Activated CD4-positive, alpha-beta T cell treated with anti-CD3 and anti-CD28 coated beads, Interleukin-10, Interleukin-2, amounts not matched to agents 100 ng/mL and 50 ng/mL, durations not matched to agents 16 hours and 8 hours (primary cell): ENCODE data around the gene PRPF39.

Experiments used
- DNase-seq: peaks from one replicate; pipeline ENCODE4 v3.0.0-alpha.2; 2020

PRPF39 gene

DNA sequence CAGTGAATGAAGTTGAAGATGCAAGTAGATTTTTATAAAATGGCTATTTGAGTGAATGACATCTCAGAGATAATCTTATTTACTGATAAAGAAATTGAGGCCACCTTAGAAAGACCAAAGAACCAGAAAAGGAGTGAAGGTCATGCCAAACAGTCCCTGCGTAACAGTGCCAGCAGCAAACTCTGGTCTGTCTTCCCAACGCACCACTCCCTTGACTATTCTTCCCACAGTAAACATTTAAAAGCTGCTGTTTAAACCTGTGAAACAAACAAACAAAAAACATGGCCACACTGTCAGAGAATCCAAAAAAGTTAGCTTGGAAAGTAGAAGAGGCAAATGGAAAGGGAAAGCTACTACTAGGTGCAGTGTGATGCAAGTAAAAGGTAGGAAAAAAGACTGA, 1.5 kb upstream of the PRPF39 start:
- no peak for DNase-seq

DNA sequence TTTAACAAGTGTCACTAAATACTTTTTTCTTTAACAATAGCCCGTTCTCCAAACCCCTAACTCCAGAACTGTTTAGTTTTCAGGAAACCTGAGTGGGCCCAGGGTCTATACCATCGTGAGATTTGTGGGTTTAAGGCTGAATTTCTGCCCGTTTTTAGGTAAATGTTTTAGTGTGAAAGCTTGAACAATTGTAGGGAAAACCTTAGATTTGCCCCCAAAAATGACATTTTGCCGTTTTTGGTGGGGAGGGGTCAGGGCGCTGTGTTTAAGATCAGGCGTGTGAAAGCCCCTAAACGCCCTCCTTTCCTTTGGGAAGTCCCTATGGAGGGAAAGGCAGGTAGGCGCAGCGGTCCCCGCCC, 320 bp upstream of the PRPF39 start:
- DNase-seq: no peak

DNA sequence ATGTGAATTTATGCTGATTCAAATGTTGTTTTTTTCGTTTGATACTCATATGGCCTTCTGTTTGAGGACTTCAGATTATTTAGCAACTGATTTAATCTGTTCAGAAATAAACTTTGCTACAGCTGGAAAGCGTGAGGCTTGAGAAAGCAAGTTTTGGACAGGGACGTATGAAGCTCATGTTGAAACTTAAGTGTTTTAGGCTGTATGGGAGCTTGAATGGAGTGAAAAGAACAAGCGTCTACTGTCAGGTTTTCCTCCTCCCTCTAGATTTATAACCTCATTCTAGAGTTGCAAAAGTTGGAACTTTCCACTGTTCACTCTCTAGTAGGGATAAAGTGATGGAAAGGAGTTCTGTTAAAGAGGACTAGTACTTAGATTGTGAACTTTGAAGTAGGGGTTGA, 1.0 kb downstream of the PRPF39 start:
- DNase-seq: peak; percentile 13

DNA sequence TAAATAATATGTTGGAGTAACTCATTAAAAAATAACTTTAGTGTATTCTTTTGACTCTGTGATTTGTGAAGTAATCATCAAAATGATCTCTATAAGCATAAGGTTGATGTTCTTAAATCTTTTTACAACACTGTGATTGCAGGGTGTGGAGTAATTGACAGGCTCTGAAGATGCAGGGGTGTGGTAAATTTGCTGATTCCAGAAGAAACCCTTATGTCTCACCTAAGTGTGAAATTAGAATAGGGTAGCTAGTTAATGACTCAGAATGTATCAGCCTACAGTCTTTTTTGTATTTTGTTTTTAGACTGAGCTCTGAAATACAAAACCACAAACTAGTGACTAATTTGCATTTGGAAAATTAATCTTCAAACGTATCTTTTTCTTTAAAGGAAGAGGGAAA, 5.9 kb downstream of the PRPF39 start:
- DNase-seq: peak; percentile 86

DNA sequence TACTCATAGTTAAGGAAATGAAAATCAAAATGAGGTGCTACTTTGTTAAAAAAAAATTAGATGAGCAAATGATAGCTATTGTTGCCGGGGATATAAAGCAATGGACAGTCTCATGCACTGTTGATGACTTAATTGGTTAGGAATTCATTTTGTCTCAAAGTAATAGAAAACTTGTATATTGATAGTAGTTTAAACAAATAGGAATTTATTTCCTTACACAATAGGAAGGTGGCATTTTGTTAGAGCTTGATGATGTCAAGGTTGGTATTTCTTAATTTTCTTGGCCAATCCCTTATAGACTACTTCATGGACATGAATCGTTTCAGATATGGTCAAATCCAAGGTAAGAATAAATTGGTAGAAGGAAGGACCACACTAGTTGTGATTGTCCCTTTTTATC, 7.8 kb downstream of the PRPF39 start:
- DNase-seq: no peak

DNA sequence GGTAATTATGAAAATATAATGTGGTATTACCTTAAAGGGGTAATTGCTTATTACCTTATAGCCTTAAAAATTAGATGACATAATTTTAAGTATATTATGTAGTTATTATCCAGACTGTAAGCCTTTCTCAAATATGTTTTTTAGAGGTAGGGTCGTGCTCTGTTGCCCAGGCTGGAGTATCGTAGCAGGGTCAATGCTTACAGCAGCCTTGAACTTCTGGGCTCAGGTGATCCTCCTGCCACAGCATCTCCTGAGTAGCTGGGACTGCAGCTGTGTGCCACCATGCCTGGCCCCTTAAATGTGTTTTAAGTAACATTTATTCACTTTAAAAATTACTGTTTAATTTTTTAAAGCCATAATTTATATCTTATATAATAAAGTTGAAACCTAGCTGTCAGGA, 10.4 kb downstream of the PRPF39 start:
- DNase-seq: no peak

DNA sequence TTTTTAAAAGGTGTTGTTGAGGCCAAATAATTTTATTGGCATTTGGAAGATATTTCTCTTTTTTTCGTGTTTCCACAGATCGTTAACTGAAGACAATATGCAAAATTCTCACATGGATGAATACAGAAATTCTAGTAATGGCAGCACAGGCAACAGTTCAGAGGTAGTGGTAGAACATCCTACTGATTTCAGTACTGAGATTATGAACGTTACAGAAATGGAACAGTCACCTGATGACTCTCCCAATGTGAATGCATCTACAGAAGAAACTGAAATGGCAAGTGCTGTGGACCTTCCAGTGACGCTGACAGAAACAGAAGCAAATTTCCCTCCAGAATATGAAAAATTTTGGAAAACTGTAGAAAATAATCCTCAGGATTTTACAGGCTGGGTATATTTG, 11.2 kb downstream of the PRPF39 start:
- peak; percentile 57 for DNase-seq

DNA sequence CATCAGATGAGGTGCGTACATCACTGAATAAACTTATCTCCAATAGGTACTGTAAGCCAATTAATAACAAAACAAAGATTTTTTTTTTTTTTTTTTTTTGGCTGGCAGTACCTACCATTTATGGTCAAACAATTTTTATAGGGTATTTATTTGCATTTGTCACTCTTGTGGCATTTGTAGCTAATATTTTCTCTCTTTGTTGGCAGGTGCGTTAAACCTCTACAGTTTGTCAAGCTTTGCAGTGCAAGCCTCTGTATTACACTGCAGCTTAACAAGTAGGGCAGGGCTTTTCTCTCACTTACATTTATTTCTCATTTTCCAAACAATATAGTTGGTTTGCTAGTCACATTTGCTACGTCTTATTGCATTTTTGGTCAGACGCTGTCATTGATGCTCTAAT, 12.3 kb downstream of the PRPF39 start:
- no peak for DNase-seq

DNA sequence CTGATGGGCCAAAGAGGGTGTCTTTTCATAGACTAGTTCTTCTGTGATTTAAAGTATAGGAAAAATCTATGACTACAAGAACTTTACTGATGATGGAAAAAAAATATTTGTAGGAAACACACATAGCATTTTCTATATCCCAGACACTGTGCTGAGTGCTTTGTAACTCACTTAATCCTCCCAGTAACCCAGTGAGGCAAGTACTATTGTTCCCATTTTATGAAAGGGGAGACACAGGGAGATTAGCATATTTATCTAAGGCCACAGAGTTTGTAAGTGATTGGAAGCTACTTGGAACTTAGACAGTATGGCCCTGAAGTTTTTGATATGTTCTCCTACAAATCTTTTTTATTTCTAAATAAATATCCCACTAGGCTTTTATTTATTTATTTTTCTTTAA, 19.9 kb downstream of the PRPF39 start:
- DNase-seq: no peak

DNA sequence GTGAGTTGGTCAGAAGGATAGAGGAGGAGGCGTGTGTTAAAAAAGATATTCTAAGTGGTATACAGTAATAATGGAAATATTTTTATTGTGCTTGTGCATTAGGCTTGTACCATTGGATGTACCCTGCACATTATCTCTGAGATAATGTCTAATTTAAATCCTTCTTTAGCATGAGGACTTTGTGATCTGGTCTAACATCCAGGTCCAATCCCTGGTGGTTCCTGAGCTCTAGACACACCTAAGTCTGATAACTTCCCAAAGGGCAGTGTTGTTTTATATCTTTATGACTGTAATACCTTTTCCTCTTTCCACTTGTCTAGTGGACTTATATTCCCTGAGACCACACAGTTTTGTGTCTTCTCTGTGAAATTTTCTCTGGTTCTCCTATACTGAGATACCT, 20.6 kb downstream of the PRPF39 start:
- no peak for DNase-seq

DNA sequence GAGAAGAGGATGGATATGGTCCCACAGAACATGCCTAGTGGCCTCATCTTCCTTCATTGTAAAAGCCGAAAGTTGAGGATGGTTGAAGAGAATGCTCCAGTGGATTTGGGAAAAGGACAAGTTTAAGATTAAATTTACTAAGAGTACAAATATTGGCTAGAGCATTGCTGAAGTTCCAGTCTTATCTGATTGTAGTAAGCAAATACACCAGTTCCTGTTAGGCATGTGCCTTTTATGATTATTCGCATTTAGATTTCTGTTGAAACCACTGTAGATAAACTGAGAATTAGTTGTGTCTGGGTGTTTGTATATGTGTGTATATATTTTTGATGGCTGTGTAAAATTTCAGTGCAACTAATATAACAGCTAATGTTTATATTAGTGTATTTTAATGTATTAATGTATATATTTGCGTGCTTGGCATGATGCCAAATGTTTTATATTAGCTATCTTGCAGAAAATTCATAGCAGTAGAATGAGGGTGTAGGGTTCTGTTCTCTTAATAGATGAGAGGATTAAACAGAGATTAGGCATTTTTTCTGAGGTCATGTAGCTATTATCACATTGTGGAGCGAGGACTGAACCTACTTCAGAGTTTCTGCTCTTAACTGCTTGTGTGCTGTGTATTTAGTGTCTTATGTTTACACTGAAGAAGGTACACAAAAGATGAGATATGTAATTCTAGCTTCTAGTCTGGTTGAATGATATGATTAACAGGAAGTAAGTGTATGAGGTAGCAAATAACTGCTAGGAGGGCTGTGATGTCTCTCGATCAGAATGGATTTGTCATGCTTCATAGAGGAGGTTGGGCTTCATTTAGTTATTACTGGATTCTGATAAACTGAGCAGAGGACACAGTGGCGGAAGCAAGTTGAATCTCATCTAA, 29.2 kb downstream of the PRPF39 start:
- DNase-seq: peak; percentile 26

DNA sequence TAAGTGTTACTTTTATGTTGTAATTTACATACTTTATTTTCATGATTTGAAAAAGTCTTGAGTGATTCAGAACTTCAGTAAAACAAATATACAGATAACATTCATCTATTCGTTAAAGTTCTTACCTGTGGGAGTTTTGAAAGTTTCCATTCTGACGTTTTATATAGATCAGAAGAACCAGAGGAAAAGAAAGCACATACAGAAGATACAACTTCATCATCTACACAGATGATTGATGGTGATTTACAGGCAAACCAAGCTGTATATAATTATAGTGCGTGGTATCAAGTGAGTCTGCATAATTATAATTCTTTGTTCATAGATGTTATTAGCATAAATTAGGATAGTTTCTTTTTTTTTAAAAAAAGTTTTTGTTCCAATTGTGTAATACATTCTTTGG, 30.4 kb downstream of the PRPF39 start:
- no peak for DNase-seq

DNA sequence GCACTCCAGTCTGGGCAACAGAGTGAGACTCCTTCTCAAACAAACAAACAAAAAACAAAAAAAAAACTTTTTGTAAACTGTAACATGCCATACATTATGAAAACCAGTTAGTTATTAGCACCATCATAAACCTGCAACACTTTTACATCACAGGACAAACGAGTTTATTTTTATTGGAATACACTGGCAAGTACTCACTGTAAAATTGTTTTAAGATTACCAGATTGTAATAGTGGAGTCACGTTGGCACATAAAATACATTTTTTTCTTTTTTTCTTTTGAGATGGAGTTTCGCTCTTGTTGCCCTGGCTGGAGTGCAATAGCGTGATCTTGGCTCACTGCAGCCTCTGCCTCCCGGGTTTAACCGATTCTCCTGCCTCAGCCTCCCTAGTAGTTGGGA, 34.7 kb downstream of the PRPF39 start:
- DNase-seq: no peak

DNA sequence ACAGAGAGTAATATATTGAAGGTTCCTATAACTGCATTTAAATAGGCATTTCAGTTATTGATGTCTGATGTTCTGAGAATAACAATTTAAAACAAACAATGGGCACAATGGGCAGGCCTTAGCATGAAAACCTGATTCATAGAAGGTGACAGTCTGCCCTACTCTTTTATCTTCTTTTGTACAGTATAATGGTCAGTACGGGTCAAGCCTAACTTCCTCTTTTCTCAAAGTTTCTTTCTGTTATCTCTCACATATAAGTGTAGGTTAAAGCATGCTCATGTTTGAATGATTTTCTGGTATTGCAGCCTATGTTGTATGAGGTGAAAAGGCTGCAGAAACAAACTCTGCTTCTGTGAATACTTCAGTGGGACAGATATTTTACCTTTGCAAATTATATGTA, 36.2 kb downstream of the PRPF39 start:
- no peak for DNase-seq

DNA sequence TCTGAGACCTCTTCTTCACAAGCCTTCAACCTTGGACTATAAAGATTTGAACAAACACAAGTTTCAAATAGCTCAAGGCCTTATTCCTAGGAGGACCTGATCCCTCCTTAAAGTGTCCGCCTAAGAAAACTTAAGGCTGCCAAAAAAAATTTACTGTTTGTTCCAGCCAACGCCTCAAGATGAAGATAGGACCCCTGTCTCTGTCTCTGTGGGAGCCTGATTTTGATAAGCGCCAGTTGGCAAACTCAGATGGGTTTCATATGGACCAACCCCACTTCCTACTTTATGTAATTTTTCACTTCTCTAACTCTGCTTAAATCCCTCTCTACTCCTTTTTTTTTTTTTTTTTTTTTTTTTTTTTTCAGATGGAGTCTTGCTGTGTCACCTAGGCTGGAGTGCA, 39.4 kb downstream of the PRPF39 start:
- no peak for DNase-seq

DNA sequence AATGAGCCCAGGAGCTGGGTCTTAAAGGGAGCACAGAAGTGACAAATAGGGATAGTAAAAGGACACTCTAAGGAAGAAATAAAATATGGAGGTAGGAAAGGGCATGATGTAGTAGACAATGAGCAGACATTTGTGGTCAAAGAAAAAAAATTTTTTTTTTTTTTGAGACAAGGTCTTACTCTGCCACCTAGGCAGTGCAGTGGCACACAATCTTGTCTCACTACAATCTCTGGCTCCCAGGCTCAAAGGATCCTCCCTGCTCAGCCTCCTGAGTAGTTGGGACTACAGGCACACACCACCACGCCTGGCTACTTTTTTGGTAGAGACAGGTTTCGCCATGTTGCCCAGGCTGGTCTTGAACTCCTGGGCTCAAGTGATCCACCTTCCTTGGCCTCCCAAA, 41.8 kb downstream of the PRPF39 start:
- no peak for DNase-seq

DNA sequence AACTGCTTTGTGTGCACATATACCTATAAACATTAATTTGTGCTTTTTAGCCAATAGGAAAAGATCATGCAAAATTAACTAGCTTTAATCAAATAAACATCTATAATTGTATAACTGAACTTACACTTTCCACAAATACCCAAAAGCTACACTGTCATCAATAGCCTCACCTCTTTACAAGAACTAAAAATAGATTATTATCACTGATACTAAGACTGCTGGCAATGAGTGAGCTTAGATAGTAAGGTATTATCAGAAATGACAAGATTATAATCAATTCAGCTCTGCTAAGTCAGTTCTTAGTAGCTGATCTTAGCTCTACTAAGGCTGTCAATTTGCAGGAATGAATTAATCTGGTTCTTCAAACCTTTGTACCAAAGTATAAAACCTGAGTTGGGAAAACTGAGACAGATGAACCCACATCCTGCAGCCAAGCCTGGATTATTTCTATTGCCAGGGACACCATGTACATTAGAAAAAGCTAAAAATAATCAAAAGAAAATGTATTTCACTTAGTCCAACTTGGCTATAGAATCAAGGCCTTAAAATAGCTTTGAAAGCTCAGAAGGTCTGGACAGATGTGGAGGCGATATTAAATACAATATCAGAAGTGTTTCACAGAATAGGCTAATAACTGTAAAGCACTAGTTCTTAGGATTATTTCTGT, 45.2 kb downstream of the PRPF39 start:
- DNase-seq: no peak

DNA sequence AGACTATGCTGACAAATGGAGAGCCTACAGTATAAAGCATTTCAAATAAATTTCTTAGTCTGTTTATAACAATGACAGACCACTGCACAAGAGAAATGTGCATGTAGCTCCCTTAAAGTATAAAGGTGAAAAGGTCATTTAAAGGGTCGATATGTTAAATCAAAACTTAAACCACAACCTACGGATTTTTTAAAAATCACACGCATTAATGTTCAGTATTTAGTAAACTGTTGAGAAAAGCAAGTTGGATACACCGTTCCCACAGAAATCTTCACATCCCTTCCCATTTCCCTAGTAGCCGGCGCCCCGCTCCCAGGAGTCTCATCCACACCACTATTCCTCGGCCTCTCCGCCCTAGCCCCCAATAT, 49.8 kb downstream of the PRPF39 start:
- no peak for DNase-seq

DNA sequence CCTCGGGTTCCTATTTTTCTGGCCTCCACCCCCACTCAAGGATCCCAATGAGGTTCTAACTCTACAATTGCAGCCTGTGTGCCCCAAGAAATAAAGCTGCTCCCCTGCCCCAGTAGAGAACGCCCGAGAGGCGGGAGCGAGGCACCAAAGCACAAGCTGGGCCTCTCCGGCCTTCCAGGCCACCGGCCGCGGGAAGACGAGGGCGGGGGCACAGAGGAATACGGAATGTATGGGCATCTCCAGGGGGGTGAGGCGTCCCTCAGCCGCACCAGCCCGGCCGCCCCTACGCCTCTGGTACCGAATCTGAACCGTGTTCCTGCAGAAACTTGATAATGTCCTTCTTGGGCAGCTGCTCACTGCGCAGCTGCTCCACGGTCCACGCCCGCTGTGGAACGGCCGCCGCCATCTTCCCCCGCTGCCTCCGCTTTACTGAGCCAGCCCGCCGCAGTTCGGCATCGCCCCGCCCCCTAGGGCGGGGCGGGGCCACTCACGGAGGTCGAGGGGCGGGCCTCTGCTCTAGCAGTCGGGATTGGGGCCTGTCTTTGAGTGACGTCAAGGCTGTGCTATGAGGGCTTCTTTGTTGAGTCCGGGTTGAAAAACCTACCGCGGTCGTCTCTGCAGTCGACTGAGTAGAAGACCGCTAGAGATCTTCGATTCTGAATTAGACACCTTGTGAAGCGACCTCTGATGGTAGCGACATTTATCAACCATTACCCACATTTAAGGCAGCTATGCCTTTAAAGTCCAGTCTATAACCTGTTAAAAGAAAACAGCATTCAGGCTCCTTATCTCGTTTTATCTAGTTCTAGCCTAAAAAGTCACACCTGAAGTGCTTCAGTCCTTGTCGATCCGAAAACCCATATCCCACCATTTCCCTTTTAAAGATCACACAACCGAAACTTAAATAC, 50.4 kb downstream of the PRPF39 start, which contains the start of gene FKBP3:
Gene FKBP3 (minus strand): TSS at position 431 of the 908 bp plus-strand sequence. CDS start 25 bp downstream, at position 406.
- peak; percentile 99 for DNase-seq

DNA sequence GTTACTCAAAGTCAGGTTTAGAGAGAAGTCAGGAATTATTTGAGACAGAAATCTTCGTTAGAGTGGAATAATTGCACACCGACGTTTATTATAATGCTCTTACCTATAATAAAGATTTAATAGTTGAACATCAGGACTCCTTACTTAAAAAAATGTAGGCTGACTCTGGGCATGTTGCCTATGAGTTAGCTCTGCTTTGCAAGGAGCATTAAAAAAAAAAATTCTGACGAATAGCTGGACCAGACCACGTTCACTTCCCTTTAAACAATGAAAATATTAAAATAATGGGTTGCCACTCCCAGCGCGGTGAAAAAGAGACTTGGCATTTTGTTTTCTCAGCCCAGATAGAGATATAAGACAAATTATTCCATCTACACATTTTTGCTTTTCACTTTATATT, 51.2 kb downstream of the PRPF39 start:
- DNase-seq: no peak

DNA sequence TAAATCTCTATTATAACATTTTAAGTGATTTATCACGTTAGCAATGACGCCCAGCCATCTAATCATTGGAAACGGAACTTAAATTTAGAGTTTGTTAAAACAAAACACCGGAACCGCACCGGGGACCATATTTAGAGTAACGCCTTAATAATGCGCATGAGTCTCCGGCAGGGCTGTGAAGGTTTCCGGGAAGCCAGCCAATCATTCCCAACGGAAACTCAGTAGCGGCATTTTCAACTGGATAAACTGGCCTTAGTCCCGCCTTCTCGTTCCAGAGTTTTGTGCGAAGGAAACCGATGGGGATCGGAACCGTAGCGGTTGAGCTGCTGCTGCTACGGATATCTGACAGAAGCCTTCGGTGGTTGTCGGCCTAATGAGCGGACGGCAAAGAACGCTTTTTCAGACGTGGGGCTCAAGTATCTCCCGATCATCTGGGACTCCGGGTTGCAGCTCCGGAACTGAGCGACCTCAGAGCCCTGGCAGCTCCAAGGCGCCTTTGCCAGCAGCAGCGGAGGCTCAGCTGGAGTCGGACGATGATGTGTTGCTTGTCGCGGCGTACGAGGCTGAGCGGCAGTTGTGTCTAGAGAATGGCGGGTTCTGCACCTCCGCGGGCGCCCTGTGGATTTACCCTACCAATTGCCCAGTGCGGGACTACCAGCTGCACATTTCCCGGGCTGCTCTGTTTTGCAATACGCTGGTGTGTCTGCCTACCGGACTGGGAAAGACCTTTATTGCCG, 51.9 kb downstream of the PRPF39 start, which contains the start of gene FANCM:
Gene FANCM (plus strand): TSS at position 272 of the 737 bp plus-strand sequence. CDS start 102 bp downstream, at position 374.
- peak; percentile 96 for DNase-seq

DNA sequence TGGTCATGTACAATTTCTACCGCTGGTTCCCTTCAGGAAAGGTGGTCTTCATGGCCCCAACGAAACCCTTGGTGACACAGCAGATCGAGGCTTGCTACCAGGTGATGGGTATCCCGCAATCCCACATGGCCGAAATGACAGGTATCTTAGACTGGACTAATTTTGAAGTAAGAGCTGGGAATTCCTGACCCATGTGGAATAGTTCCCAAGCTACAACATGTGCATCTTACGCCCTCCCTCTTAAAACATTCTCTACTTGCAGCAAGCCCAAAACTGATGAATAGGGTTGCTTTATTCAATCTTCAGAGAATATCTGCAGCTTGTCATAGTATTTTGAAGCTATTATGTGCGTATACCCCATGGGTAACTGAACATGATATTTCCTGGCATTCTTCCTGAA, 52.5 kb downstream of the PRPF39 start:
- no peak for DNase-seq
